Lung (tissue), 12 donors: ENCODE data around the gene EHBP1. TPM values are rescaled to one million over a fixed set of nuclear protein-coding genes. Genes with fewer than 3 reads are reported as not detected.

Experiments
- ATAC-seq: fragments of 200-7000 bp; cut with Tn5 transposase; one replicate; pipeline ENCODE4 v1.9.1; 2020; ENCODE audit warnings: moderate number of reproducible peaks; ENCODE audit not compliant: insufficient read depth, low FRiP score
- DNase-seq, 3 donors: peaks; one replicate each; pipeline ENCODE4 v3.0.0-alpha.2; 2013 to 2017
- H3K27ac ChIP-seq, 2 donors: one replicate each; pipeline ENCODE4 v1.5.1; 2013; ENCODE audit warnings: mild to moderate bottlenecking in 2 of 2, moderate library complexity in 2 of 2, control low read depth in 1 of 2, inconsistent platforms in 1 of 2, low read depth in 1 of 2, low read length in 1 of 2
- H3K27me3 ChIP-seq, 3 donors: one replicate each; pipeline ENCODE4 v1.5.1; 2013; ENCODE audit warnings: low read length in 2 of 3; ENCODE audit not compliant: control insufficient read depth in 3 of 3, insufficient read depth in 3 of 3
- H3K36me3 ChIP-seq, 4 donors: one replicate each; pipeline ENCODE4 v1.5.1; 2013; ENCODE audit warnings: low read length in 4 of 4, mild to moderate bottlenecking in 1 of 4, moderate library complexity in 1 of 4; ENCODE audit not compliant: control insufficient read depth in 4 of 4, insufficient read depth in 4 of 4
- H3K4me1 ChIP-seq, 5 donors: one replicate each; pipeline ENCODE4 v1.5.1; 2013; ENCODE audit warnings: low read length in 5 of 5, mild to moderate bottlenecking in 2 of 5, moderate library complexity in 1 of 5; ENCODE audit not compliant: control insufficient read depth in 5 of 5, insufficient read depth in 5 of 5
- H3K4me3 ChIP-seq: one replicate; pipeline ENCODE4 v1.5.1; 2013; ENCODE audit warnings: mild to moderate bottlenecking, control low read depth, moderate library complexity
- H3K9ac ChIP-seq, 2 donors: one replicate each; pipeline ENCODE4 v1.5.1; 2013; ENCODE audit warnings: low read length in 2 of 2, control low read depth in 1 of 2; ENCODE audit not compliant: insufficient read depth in 1 of 2
- H3K9me3 ChIP-seq, 4 donors: one replicate each; pipeline ENCODE4 v1.5.1; 2013; ENCODE audit warnings: low read length in 3 of 4, mild to moderate bottlenecking in 1 of 4, moderate library complexity in 1 of 4; ENCODE audit not compliant: control insufficient read depth in 4 of 4, insufficient read depth in 3 of 4
- CTCF ChIP-seq: IDR thresholded peaks from 2 replicates; pipeline ENCODE4 v1.5.1; 2012; ENCODE audit warnings: mild to moderate bottlenecking; ENCODE audit errors: control extremely low read depth, extremely low read depth
- WGBS, 2 donors: extraction: QIAGEN DNeasy Blood & Tissue Kit; methylation state at CpG; one replicate each; pipeline ENCODE4 v1.1.7; 2013; 5-methylcytosine and 5-hydroxymethylcytosine counted together
- polyA plus RNA-seq, 2 donors: library from polyadenylated mRNA; stranded (reverse); fragments of 200-250 nt; gene quantifications; one replicate each; pipeline ENCODE4 v1.2.1, GENCODE V29; 2013
- total RNA-seq, 2 donors: library from RNA; depleted of rRNA in 1 of 2; stranded (reverse); fragments of >200 nt in 1 of 2; gene quantifications; one replicate each; pipeline ENCODE4 v1.2.1, GENCODE V29; 2014 to 2021
- donor health status: control.
- donor health status: control.
- donor health status: Bipolar disorder and iron deficiency.
- donor health status: healthy.
- donor health status: DM: yes; HTN: yes; CAD: no.

The EHBP1 gene
- total and polyA plus RNA-seq, 4 donors: 7.9 to 83.2 (median 22.7) TPM

DNA sequence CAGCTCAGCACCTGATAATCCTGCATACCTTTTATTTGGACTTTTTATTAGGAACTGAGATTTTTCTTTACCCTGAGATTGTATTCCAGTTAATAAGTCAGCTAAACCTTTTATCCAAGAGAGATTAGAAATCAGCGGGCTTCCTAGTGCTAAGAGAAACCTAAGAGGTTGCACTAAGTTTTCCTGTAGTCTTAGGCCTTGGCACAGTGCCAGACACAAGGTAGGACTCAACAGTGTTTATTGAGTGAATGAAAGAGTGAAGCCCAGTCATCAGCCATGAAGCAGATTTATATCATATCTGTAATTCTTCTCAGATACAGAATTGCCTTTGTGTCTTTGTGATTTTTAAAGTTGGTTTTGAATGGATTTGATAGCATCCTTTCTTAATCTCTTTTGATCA, 358.7 kb downstream of the EHBP1 start:
- Histone ChIP-seq H3K9ac (no peak overlapping the region), H3K9me3 (peaks cover 0 to 5% (median 1%) of the 10 kb centered on the region in 4 donors), H3K4me1 (peaks cover 0 to 5% (median 0%) of the 10 kb centered on the region in 5 donors), H3K36me3 (no peaks in the 10 kb centered on the region), H3K27ac (no peak overlapping the region), H3K27me3 (peaks cover 0 to 92% (median 75%) of the 10 kb centered on the region in 3 donors), H3K4me3 (no peak overlapping the region)
- ATAC-seq: no peak
- peak in 1 of 3 donors; percentile 15 for DNase-seq
- WGBS, 2 donors: 64 to 83% methylated on average over 1 of the region's 1 CpG
- TF ChIP-seq CTCF: no peak

- TF ChIP-seq CTCF: no peak
- ATAC-seq (no peak), DNase-seq (no peak)
- Histone ChIP-seq H3K27ac (no peak overlapping the region), H3K4me3 (no peak overlapping the region), H3K9ac (no peak overlapping the region), H3K4me1 (no peaks in the 10 kb centered on the region), H3K27me3 (peaks cover 0 to 93% (median 73%) of the 10 kb centered on the region in 3 donors), H3K9me3 (peaks cover 0 to 5% (median 0%) of the 10 kb centered on the region in 4 donors), H3K36me3 (no peaks in the 10 kb centered on the region)
- WGBS, 2 donors: 74 to 81% methylated on average over 4 of the region's 4 CpGs
Measured at GRCh38 chr2:63064661-63065060, 359.1 kb downstream of the EHBP1 start.

DNA sequence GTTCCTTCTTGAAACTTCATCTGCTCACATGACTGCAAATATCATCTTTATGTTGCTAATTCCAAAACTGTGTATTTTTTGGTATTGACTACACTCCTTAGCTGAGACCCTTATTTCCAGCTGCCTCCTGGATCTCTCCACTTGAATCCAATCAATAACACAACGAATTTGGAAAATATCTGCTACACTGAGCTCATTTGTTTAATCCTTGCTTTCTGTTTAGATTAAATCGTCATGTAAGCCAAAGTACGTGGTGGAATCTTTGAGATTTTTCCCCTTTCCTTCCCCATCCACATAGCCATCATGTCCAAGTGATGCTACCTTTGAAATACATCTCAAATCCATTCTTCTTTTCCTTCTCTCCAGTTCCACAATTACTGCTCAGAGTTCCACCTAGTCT, 360.8 kb downstream of the EHBP1 start:
- Histone ChIP-seq H3K4me1 (no peaks in the 10 kb centered on the region), H3K9me3 (peaks cover 0 to 5% (median 0%) of the 10 kb centered on the region in 4 donors), H3K36me3 (no peaks in the 10 kb centered on the region), H3K27me3 (peaks cover 0 to 82% (median 62%) of the 10 kb centered on the region in 3 donors), H3K9ac (no peak overlapping the region), H3K27ac (no peak overlapping the region), H3K4me3 (no peak overlapping the region)
- ATAC-seq (no peak), DNase-seq (no peak)
- 50 to 66% methylated on average over 3 of the region's 3 CpGs for WGBS, 2 donors
- TF ChIP-seq CTCF: no peak

GRCh38 chr2:63066838-63067237, 361.3 kb downstream of the EHBP1 start:
- WGBS, 2 donors: 86 to 88% methylated on average over 2 of the region's 2 CpGs
- no peak for TF ChIP-seq CTCF
- DNase-seq: no peak

More at GRCh38 chr2:63066838-63067237, 361.3 kb downstream of the EHBP1 start:
- Histone ChIP-seq H3K9me3 (peaks cover 0 to 5% (median 0%) of the 10 kb centered on the region in 4 donors), H3K4me3 (no peak overlapping the region), H3K4me1 (no peaks in the 10 kb centered on the region), H3K27me3 (peaks cover 0 to 76% (median 56%) of the 10 kb centered on the region in 3 donors), H3K36me3 (no peaks in the 10 kb centered on the region), H3K9ac (no peak overlapping the region), H3K27ac (no peak overlapping the region)
- no peak for ATAC-seq
